PFSK-1 (cell line): ENCODE data around the gene GRIN2A.

Experiments
- SIN3A ChIP-seq: IDR thresholded peaks from 2 replicates; pipeline ENCODE4 v1.6.1; 2012; ENCODE audit warnings: mild to moderate bottlenecking, low read length, moderate library complexity, borderline replicate concordance; ENCODE audit not compliant: insufficient read depth
- TF ChIP-seq, protein P1 (sequence below), 2 experiments: IDR thresholded peaks; 2 replicates each; pipeline versions ENCODE4 v1.6.1 to v1.8.0; 2011 to 2012; ENCODE audit warnings: low read depth in 2 of 2, low read length in 2 of 2, control low read depth in 1 of 2, inconsistent platforms in 1 of 2, mild to moderate bottlenecking in 1 of 2, moderate library complexity in 1 of 2; ENCODE audit not compliant: insufficient read depth in 1 of 2

DNA sequence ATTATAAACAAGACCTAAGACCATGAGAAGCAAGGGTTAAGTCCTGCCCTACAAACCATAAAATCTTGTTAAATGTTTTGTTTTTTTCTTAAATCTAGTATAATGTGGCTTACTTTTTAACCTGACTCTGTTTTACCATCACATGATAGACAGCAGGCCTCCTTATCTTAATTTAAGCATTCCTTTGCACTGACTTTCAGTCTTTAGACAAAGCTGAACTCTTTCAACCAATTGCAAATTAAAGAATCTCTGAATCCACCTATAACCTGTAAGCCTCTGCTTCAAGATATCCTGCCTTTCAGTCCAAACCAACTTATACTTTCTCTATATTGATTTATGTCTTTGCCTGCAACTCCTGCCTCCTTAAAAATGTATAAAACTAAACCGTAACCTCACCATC, 478.5 kb downstream of the GRIN2A start:
- TF ChIP-seq SIN3A = no peak
- TF ChIP-seq, protein P1, sequence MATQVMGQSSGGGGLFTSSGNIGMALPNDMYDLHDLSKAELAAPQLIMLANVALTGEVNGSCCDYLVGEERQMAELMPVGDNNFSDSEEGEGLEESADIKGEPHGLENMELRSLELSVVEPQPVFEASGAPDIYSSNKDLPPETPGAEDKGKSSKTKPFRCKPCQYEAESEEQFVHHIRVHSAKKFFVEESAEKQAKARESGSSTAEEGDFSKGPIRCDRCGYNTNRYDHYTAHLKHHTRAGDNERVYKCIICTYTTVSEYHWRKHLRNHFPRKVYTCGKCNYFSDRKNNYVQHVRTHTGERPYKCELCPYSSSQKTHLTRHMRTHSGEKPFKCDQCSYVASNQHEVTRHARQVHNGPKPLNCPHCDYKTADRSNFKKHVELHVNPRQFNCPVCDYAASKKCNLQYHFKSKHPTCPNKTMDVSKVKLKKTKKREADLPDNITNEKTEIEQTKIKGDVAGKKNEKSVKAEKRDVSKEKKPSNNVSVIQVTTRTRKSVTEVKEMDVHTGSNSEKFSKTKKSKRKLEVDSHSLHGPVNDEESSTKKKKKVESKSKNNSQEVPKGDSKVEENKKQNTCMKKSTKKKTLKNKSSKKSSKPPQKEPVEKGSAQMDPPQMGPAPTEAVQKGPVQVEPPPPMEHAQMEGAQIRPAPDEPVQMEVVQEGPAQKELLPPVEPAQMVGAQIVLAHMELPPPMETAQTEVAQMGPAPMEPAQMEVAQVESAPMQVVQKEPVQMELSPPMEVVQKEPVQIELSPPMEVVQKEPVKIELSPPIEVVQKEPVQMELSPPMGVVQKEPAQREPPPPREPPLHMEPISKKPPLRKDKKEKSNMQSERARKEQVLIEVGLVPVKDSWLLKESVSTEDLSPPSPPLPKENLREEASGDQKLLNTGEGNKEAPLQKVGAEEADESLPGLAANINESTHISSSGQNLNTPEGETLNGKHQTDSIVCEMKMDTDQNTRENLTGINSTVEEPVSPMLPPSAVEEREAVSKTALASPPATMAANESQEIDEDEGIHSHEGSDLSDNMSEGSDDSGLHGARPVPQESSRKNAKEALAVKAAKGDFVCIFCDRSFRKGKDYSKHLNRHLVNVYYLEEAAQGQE (IDR thresholded peaks at IDR 0.05; ENCODE audit: insufficient read depth in 1 of 2, low read depth in 2 of 2, low read length in 2 of 2) = no peak
